Amniotic stem cell (primary cell): Measurements from ENCODE around the gene PLCB1.

Source experiments
- DNase-seq: peaks from one replicate; lab custom pipeline; 2025; lab: John Stamatoyannopoulos, UW

The PLCB1 gene

GRCh38 chr20:8895472-8895871, 763.4 kb downstream of the PLCB1 start:
- DNase-seq = no peak

GRCh38 chr20:8898823-8899222, 766.8 kb downstream of the PLCB1 start:
- no peak for DNase-seq

GRCh38 chr20:8901237-8902025, 769.4 kb downstream of the PLCB1 start:
- DNase-seq = no peak

GRCh38 chr20:8903655-8904605, 771.9 kb downstream of the PLCB1 start:
- DNase-seq = no peak

GRCh38 chr20:8909596-8909995, 777.5 kb downstream of the PLCB1 start:
- DNase-seq = no peak

GRCh38 chr20:8912096-8912495, 780.0 kb downstream of the PLCB1 start:
- DNase-seq = no peak

- DNase-seq = no peak
These were observed 780.7 kb downstream of the PLCB1 start for GRCh38 chr20:8912731-8913130.

- no peak for DNase-seq
These were observed 781.4 kb downstream of the PLCB1 start for GRCh38 chr20:8913456-8913855.

- no peak for DNase-seq
These were observed 782.4 kb downstream of the PLCB1 start for GRCh38 chr20:8914421-8914820.

- DNase-seq = no peak
These were observed 785.0 kb downstream of the PLCB1 start for GRCh38 chr20:8917084-8917483.

- no peak for DNase-seq
These were observed 786.1 kb downstream of the PLCB1 start for GRCh38 chr20:8918145-8918544.

- DNase-seq = no peak
These were observed 792.5 kb downstream of the PLCB1 start for GRCh38 chr20:8924539-8924938.

- DNase-seq = no peak
These were observed 798.7 kb downstream of the PLCB1 start for GRCh38 chr20:8930726-8931125.

GRCh38 chr20:8932192-8933165, 800.4 kb downstream of the PLCB1 start:
- DNase-seq = peak; percentile 42

GRCh38 chr20:8933381-8933807, 801.3 kb downstream of the PLCB1 start:
- no peak for DNase-seq

- DNase-seq = no peak
These were observed 802.3 kb downstream of the PLCB1 start for GRCh38 chr20:8934362-8934761.
